ENCODE data around the gene TMEM132E.
A peak's percentile ranks its signal among the peaks of the same experiment; 100 is the strongest.

Gene TMEM132E

GRCh38 chr17:34567691-34568465, 11.5 kb upstream of the TMEM132E start:
- no peak overlapping the region for H3K27ac ChIP-seq (ENCODE audit: insufficient read depth, low read depth, low read length, poor library complexity, severe bottlenecking)
- no peaks in the 10 kb centered on the region for H3K9me3 ChIP-seq (ENCODE audit: control insufficient read depth, low read length)
- WGBS, 2 experiments = 54 to 56% methylated on average over 11 of the region's 11 CpGs
- H3K4me3 ChIP-seq (ENCODE audit: insufficient read depth, low read depth, low read length) = no peak overlapping the region
- H3K27me3 ChIP-seq (ENCODE audit: control insufficient read depth, insufficient read depth, low read length, poor library complexity, severe bottlenecking) = peaks cover 25% of the 10 kb centered on the region
- no peaks in the 10 kb centered on the region for H3K36me3 ChIP-seq (ENCODE audit: control insufficient read depth, insufficient read depth, low read length)
- H3K4me1 ChIP-seq (ENCODE audit: control insufficient read depth, insufficient read depth, low read length) = peaks cover 12% of the 10 kb centered on the region

DNA sequence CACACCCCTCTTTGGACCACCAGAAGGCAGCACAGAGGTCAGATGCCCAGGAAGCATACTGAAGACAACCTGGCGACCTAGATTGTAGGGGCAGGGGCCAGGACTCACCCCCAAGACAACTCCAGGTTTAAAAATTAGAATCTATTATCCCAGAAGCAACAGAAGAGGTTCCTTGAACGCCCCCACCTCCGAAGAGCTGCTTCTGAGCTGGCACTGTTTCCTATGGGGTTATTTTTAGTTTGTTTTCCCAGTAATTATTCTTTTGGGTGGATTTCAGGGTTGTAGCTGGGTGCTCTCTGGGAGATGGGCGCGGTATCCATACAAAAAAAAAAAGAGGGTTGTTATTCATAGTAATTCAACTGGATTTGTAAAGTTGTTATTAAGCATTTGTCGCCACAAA, 10.4 kb upstream of the TMEM132E start:
- H3K27me3 ChIP-seq (ENCODE audit: control insufficient read depth, insufficient read depth, low read length, poor library complexity, severe bottlenecking) = peaks cover 17% of the 10 kb centered on the region
- peaks cover 12% of the 10 kb centered on the region for H3K4me1 ChIP-seq (ENCODE audit: control insufficient read depth, insufficient read depth, low read length)
- WGBS, 2 experiments = 88 to 93% methylated on average over 6 of the region's 6 CpGs

DNA sequence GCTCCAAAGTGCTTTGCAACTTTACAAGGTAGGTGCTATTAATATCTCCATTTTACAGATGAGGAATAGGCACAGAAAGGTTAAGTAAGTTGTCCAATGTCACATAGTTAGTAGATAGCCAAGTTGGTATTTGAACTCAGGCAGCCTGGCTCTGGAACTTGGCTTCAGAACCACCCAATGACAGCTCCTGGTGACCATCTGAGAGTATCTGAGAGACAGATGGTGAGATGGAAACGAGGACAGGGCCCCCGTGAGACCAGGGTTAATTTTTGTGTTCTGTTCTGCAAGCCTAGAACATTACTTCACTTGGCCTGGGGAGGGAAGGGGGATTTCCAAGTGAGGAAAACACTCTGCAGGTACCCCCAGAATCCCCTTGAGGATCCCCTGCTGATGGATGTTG, 9.8 kb upstream of the TMEM132E start:
- Histone ChIP-seq H3K27me3 (ENCODE audit: control insufficient read depth, insufficient read depth, low read length, poor library complexity, severe bottlenecking) (peaks cover 16% of the 10 kb centered on the region), H3K27ac (ENCODE audit: insufficient read depth, low read depth, low read length, poor library complexity, severe bottlenecking) (no peak overlapping the region), H3K36me3 (ENCODE audit: control insufficient read depth, insufficient read depth, low read length) (no peaks in the 10 kb centered on the region), H3K4me3 (ENCODE audit: insufficient read depth, low read depth, low read length) (no peak overlapping the region), H3K4me1 (ENCODE audit: control insufficient read depth, insufficient read depth, low read length) (peaks cover 12% of the 10 kb centered on the region), H3K9me3 (ENCODE audit: control insufficient read depth, low read length) (no peaks in the 10 kb centered on the region)
- WGBS, 2 experiments = 88 to 90% methylated on average over 2 of the region's 2 CpGs

More for the DNA sequence above, 10.4 kb upstream of the TMEM132E start:
- Histone ChIP-seq H3K36me3 (ENCODE audit: control insufficient read depth, insufficient read depth, low read length) (no peaks in the 10 kb centered on the region), H3K9me3 (ENCODE audit: control insufficient read depth, low read length) (no peaks in the 10 kb centered on the region), H3K27ac (ENCODE audit: insufficient read depth, low read depth, low read length, poor library complexity, severe bottlenecking) (no peak overlapping the region), H3K4me3 (ENCODE audit: insufficient read depth, low read depth, low read length) (no peak overlapping the region)

- peaks cover 10% of the 10 kb centered on the region for H3K27me3 ChIP-seq (ENCODE audit: control insufficient read depth, insufficient read depth, low read length, poor library complexity, severe bottlenecking)
- H3K4me1 ChIP-seq (ENCODE audit: control insufficient read depth, insufficient read depth, low read length) = peaks cover 12% of the 10 kb centered on the region
- WGBS, 2 experiments = 48 to 52% methylated on average over 2 of the region's 2 CpGs
- H3K27ac ChIP-seq (ENCODE audit: insufficient read depth, low read depth, low read length, poor library complexity, severe bottlenecking) = no peak overlapping the region
- no peaks in the 10 kb centered on the region for H3K36me3 ChIP-seq (ENCODE audit: control insufficient read depth, insufficient read depth, low read length)
- no peak overlapping the region for H3K4me3 ChIP-seq (ENCODE audit: insufficient read depth, low read depth, low read length)
- no peaks in the 10 kb centered on the region for H3K9me3 ChIP-seq (ENCODE audit: control insufficient read depth, low read length)
Measured at GRCh38 chr17:34570506-34570905, 8.9 kb upstream of the TMEM132E start.

- H3K36me3 ChIP-seq (ENCODE audit: control insufficient read depth, insufficient read depth, low read length) = no peaks in the 10 kb centered on the region
- H3K9me3 ChIP-seq (ENCODE audit: control insufficient read depth, low read length) = no peaks in the 10 kb centered on the region
- H3K27ac ChIP-seq (ENCODE audit: insufficient read depth, low read depth, low read length, poor library complexity, severe bottlenecking) = no peak overlapping the region
- H3K27me3 ChIP-seq (ENCODE audit: control insufficient read depth, insufficient read depth, low read length, poor library complexity, severe bottlenecking) = peaks cover 16% of the 10 kb centered on the region
- H3K4me1 ChIP-seq (ENCODE audit: control insufficient read depth, insufficient read depth, low read length) = peaks cover 12% of the 10 kb centered on the region
- H3K4me3 ChIP-seq (ENCODE audit: insufficient read depth, low read depth, low read length) = no peak overlapping the region
- 83 to 86% methylated on average over 12 of the region's 12 CpGs for WGBS, 2 experiments
Measured at GRCh38 chr17:34571428-34572130, 7.8 kb upstream of the TMEM132E start.

- no peak overlapping the region for H3K4me3 ChIP-seq (ENCODE audit: insufficient read depth, low read depth, low read length)
- H3K9me3 ChIP-seq (ENCODE audit: control insufficient read depth, low read length) = no peaks in the 10 kb centered on the region
- no peaks in the 10 kb centered on the region for H3K36me3 ChIP-seq (ENCODE audit: control insufficient read depth, insufficient read depth, low read length)
- H3K4me1 ChIP-seq (ENCODE audit: control insufficient read depth, insufficient read depth, low read length) = peaks cover 11% of the 10 kb centered on the region
- WGBS, 2 experiments = 87 to 88% methylated on average over 1 of the region's 1 CpG
- H3K27me3 ChIP-seq (ENCODE audit: control insufficient read depth, insufficient read depth, low read length, poor library complexity, severe bottlenecking) = peaks cover 20% of the 10 kb centered on the region
- no peak overlapping the region for H3K27ac ChIP-seq (ENCODE audit: insufficient read depth, low read depth, low read length, poor library complexity, severe bottlenecking)
Measured at GRCh38 chr17:34572483-34572882, 6.9 kb upstream of the TMEM132E start.

DNA sequence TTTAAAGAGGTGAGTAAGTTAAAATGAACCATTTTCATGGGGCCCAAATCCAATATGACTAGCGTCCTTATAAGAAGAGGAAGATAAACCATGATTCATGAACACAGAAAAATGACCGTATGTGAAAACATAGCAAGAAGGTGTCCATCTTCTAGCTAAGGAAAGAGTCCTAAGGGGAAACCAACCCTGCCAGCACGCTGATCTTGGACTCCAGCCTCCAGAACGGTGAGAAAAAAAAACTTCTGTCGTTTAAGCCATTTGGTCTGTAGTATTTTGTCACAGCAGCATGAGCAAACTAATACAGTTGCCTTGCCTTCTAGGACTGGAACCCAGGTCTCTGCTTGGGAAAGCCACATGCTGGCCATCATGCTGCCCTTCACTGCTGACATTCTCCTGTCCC, 4.2 kb upstream of the TMEM132E start:
- no peak overlapping the region for H3K4me3 ChIP-seq (ENCODE audit: insufficient read depth, low read depth, low read length)
- peaks cover 22% of the 10 kb centered on the region for H3K4me1 ChIP-seq (ENCODE audit: control insufficient read depth, insufficient read depth, low read length)
- 94% methylated on average over 5 of the region's 5 CpGs for WGBS, 2 experiments
- H3K9me3 ChIP-seq (ENCODE audit: control insufficient read depth, low read length) = no peaks in the 10 kb centered on the region
- H3K36me3 ChIP-seq (ENCODE audit: control insufficient read depth, insufficient read depth, low read length) = no peaks in the 10 kb centered on the region
- H3K27me3 ChIP-seq (ENCODE audit: control insufficient read depth, insufficient read depth, low read length, poor library complexity, severe bottlenecking) = peaks cover 47% of the 10 kb centered on the region
- H3K27ac ChIP-seq (ENCODE audit: insufficient read depth, low read depth, low read length, poor library complexity, severe bottlenecking) = no peak overlapping the region

- Histone ChIP-seq H3K27me3 (ENCODE audit: control insufficient read depth, insufficient read depth, low read length, poor library complexity, severe bottlenecking) (peaks cover 72% of the 10 kb centered on the region), H3K4me3 (ENCODE audit: insufficient read depth, low read depth, low read length) (no peak overlapping the region), H3K27ac (ENCODE audit: insufficient read depth, low read depth, low read length, poor library complexity, severe bottlenecking) (no peak overlapping the region), H3K4me1 (ENCODE audit: control insufficient read depth, insufficient read depth, low read length) (peaks cover 34% of the 10 kb centered on the region), H3K9me3 (ENCODE audit: control insufficient read depth, low read length) (no peaks in the 10 kb centered on the region), H3K36me3 (ENCODE audit: control insufficient read depth, insufficient read depth, low read length) (no peaks in the 10 kb centered on the region)
- WGBS, 2 experiments = 7 to 8% methylated on average over 3 of the region's 3 CpGs
Measured at GRCh38 chr17:34578016-34578415, 1.4 kb upstream of the TMEM132E start.

DNA sequence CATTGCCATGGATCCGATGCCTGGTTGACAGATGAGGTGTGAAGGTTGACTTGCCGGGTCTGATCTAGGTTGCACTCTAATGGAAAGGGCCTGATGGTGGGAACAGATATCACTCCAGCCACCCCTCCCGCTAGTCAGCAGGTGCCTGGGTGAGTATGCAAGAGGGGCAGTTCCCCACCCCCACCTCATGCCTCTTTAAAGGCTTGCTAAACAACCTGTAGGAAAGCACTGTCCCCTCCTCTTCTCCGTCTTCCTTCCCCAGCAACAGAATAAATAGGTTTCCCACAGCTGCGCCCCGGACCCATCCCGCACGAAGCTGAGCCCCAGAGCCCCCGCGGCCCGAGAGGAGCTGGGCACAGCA, 746 bp upstream of the TMEM132E start:
- Histone ChIP-seq H3K4me3 (ENCODE audit: insufficient read depth, low read depth, low read length) (peak overlapping the region; percentile 40), H3K27me3 (ENCODE audit: control insufficient read depth, insufficient read depth, low read length, poor library complexity, severe bottlenecking) (peaks cover 78% of the 10 kb centered on the region), H3K9me3 (ENCODE audit: control insufficient read depth, low read length) (no peaks in the 10 kb centered on the region), H3K27ac (ENCODE audit: insufficient read depth, low read depth, low read length, poor library complexity, severe bottlenecking) (no peak overlapping the region), H3K36me3 (ENCODE audit: control insufficient read depth, insufficient read depth, low read length) (no peaks in the 10 kb centered on the region), H3K4me1 (ENCODE audit: control insufficient read depth, insufficient read depth, low read length) (peaks cover 34% of the 10 kb centered on the region)
- WGBS, 2 experiments = 3 to 4% methylated on average over 11 of the region's 11 CpGs

- Histone ChIP-seq H3K4me3 (ENCODE audit: insufficient read depth, low read depth, low read length) (peak overlapping the region; percentile 40), H3K9me3 (ENCODE audit: control insufficient read depth, low read length) (no peaks in the 10 kb centered on the region), H3K27ac (ENCODE audit: insufficient read depth, low read depth, low read length, poor library complexity, severe bottlenecking) (no peak overlapping the region), H3K36me3 (ENCODE audit: control insufficient read depth, insufficient read depth, low read length) (no peaks in the 10 kb centered on the region), H3K4me1 (ENCODE audit: control insufficient read depth, insufficient read depth, low read length) (peaks cover 34% of the 10 kb centered on the region), H3K27me3 (ENCODE audit: control insufficient read depth, insufficient read depth, low read length, poor library complexity, severe bottlenecking) (peaks cover 93% of the 10 kb centered on the region)
- 1% methylated on average over 52 of the region's 52 CpGs for WGBS, 2 experiments
Measured at GRCh38 chr17:34579979-34580684, 750 bp downstream of the TMEM132E start.
